PFSK-1 (cell line): ENCODE data around the gene CYP4F12.

Experiments
- POLR2AphosphoS5 ChIP-seq: IDR thresholded peaks from 2 replicates; pipeline ENCODE4 v1.6.1; 2012; ENCODE audit warnings: low read depth, mild to moderate bottlenecking, control low read depth, low read length, moderate library complexity
- SIN3A ChIP-seq: IDR thresholded peaks from 2 replicates; pipeline ENCODE4 v1.6.1; 2012; ENCODE audit warnings: mild to moderate bottlenecking, low read length, moderate library complexity, borderline replicate concordance; ENCODE audit not compliant: insufficient read depth
- TAF1 ChIP-seq: IDR thresholded peaks from 2 replicates; pipeline ENCODE4 v1.6.1; 2012; ENCODE audit warnings: low read length, control low read depth, borderline replicate concordance; ENCODE audit not compliant: insufficient read depth
- TF ChIP-seq, protein P1 (sequence below), 2 experiments: IDR thresholded peaks; 2 replicates each; pipeline versions ENCODE4 v1.6.1 to v1.8.0; 2011 to 2012; ENCODE audit warnings: low read depth in 2 of 2, low read length in 2 of 2, control low read depth in 1 of 2, inconsistent platforms in 1 of 2, mild to moderate bottlenecking in 1 of 2, moderate library complexity in 1 of 2; ENCODE audit not compliant: insufficient read depth in 1 of 2

DNA sequence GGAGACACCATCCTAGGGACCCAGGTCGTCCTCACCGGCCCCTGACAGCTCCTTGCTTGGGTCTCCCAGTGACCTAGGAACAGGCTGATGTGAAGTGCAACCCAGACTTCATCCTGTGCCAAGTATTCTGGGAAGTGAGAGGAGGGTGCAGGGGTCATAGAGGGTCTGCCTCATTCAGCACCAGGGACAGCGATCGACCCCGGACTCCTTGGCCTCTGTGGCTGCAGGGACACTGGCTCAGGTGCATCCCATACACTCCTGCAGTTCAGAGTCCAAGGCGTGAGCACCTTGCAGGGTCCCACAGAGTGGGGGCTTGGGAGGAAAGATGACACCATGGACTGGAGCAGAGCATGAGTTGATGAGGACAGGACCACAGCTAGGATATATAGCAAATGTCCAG is 44.9 kb downstream of the CYP4F12 start:
- TF ChIP-seq POLR2AphosphoS5 (no peak), TAF1 (no peak), SIN3A (no peak)
- TF ChIP-seq, protein P1, sequence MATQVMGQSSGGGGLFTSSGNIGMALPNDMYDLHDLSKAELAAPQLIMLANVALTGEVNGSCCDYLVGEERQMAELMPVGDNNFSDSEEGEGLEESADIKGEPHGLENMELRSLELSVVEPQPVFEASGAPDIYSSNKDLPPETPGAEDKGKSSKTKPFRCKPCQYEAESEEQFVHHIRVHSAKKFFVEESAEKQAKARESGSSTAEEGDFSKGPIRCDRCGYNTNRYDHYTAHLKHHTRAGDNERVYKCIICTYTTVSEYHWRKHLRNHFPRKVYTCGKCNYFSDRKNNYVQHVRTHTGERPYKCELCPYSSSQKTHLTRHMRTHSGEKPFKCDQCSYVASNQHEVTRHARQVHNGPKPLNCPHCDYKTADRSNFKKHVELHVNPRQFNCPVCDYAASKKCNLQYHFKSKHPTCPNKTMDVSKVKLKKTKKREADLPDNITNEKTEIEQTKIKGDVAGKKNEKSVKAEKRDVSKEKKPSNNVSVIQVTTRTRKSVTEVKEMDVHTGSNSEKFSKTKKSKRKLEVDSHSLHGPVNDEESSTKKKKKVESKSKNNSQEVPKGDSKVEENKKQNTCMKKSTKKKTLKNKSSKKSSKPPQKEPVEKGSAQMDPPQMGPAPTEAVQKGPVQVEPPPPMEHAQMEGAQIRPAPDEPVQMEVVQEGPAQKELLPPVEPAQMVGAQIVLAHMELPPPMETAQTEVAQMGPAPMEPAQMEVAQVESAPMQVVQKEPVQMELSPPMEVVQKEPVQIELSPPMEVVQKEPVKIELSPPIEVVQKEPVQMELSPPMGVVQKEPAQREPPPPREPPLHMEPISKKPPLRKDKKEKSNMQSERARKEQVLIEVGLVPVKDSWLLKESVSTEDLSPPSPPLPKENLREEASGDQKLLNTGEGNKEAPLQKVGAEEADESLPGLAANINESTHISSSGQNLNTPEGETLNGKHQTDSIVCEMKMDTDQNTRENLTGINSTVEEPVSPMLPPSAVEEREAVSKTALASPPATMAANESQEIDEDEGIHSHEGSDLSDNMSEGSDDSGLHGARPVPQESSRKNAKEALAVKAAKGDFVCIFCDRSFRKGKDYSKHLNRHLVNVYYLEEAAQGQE (IDR thresholded peaks at IDR 0.05; ENCODE audit: insufficient read depth in 1 of 2, low read depth in 2 of 2, low read length in 2 of 2), result peak; percentile 78 to 91
